Transverse colon (tissue), 4 donors: ENCODE measurements around the gene E2F4. TPM values are rescaled to one million over a fixed set of nuclear protein-coding genes. Genes with fewer than 3 reads are reported as not detected.

ENCODE experiments used
- DNase-seq: peaks from one replicate; pipeline ENCODE4 v3.0.0-alpha.2; 2019
- H3K27ac ChIP-seq, 4 donors: fragments of 200-600 bp; sonication (generic); 2 replicates each; pipeline ENCODE4 v1.5.1; 2016 to 2018; ENCODE audit warnings: inconsistent platforms in 4 of 4
- H3K27me3 ChIP-seq: fragments of 200-600 bp; sonication (generic); 2 replicates; pipeline ENCODE4 v1.5.1; 2017; ENCODE audit warnings: inconsistent platforms
- H3K36me3 ChIP-seq, 4 donors: fragments of 200-600 bp; sonication (generic); 2 replicates each; pipeline ENCODE4 v1.5.1; 2017 to 2019; ENCODE audit warnings: inconsistent platforms in 4 of 4
- H3K4me1 ChIP-seq, 4 donors: fragments of 200-600 bp; sonication (generic); 2 replicates each; pipeline ENCODE4 v1.5.1; 2017 to 2020; ENCODE audit warnings: inconsistent platforms in 4 of 4
- H3K4me3 ChIP-seq, 4 donors: fragments of 200-600 bp; sonication (generic); 1 replicate in 1 of 4; 2 replicates in 3 of 4; pipeline versions ENCODE4 v1.5.1 to v1.6.1; 2017 to 2019; ENCODE audit warnings: inconsistent platforms in 4 of 4
- H3K9me3 ChIP-seq, 2 donors: fragments of 200-600 bp; sonication (generic); 2 replicates each; pipeline ENCODE4 v1.5.1; 2017 to 2019; ENCODE audit warnings: inconsistent platforms in 2 of 2
- CTCF ChIP-seq, 5 experiments: fragments of 200-600 bp in 3 of 5; fragments of 450-650 bp in 2 of 5; sonication (generic) in 3 of 5; IDR thresholded peaks; 1 replicate in 2 of 5; 2 replicates in 3 of 5; pipeline ENCODE4 v1.5.1; 2016 to 2017; ENCODE audit warnings: antibody characterized with exemption in 5 of 5, inconsistent platforms in 3 of 5, mild to moderate bottlenecking in 2 of 5, moderate library complexity in 1 of 5
- EP300 ChIP-seq: sonication (generic); formaldehyde crosslinking; IDR thresholded peaks from one replicate; pipeline ENCODE4 v1.6.1; 2017; ENCODE audit warnings: antibody characterized with exemption, low read depth
- POLR2A ChIP-seq: fragments of 450-650 bp; IDR thresholded peaks from one replicate; pipeline ENCODE4 v1.6.1; 2016; ENCODE audit warnings: antibody characterized with exemption, mild to moderate bottlenecking, moderate library complexity
- POLR2AphosphoS5 ChIP-seq, 3 donors: sonication (generic); formaldehyde crosslinking; IDR thresholded peaks; one replicate each; pipeline ENCODE4 v1.6.1; 2016; ENCODE audit warnings: antibody characterized with exemption in 3 of 3
- WGBS, 2 donors: methylation state at CpG; one replicate each; pipeline ENCODE4 v1.1.5; 2018; ENCODE audit warnings: low coverage in 1 of 2; 5-methylcytosine and 5-hydroxymethylcytosine counted together
- in situ Hi-C, 4 donors: fragments of 200-750 bp; cut with MboI; loops; one replicate each; pipeline versions ENCODE4 v1.15.0 to v1.15.1; 2017; ENCODE audit warnings: low sequenced_read_pairs in 3 of 4, low pct_ligation_motif_present in 1 of 4, low pct_unique_long_range_greater_than_20kb in 1 of 4
- intact Hi-C: fragments of 100-400 bp; cut with DNase I; formaldehyde crosslinking; loops from one replicate; pipeline ENCODE4 v1.15.1; 2023; ENCODE audit warnings: low total_unique reads
- total RNA-seq, 4 donors: library from RNA; depleted of rRNA; stranded (reverse); fragments of >200 nt; gene quantifications; one replicate each; pipeline ENCODE4 v1.1.0, GENCODE V29; 2016

The E2F4 gene
- total RNA-seq, 4 donors from 2014 or later: 97.5 to 224 (median 159) TPM

GRCh38 chr16:67213197-67214019 lies 21.5 kb downstream of the E2F4 start:
- no peak for DNase-seq
- TF ChIP-seq POLR2AphosphoS5 (IDR thresholded peaks at IDR 0.05) (no peak), POLR2A (no peak), CTCF (IDR thresholded peaks at IDR 0.05) (no peak), EP300 (no peak)
- Histone ChIP-seq H3K27ac (no peak overlapping the region), H3K27me3 (no peaks in the 10 kb centered on the region), H3K9me3 (no peaks in the 10 kb centered on the region), H3K4me1 (no peaks in the 10 kb centered on the region), H3K36me3 (no peaks in the 10 kb centered on the region), H3K4me3 (no peak overlapping the region)
- 80% methylated on average over 8 of the region's 8 CpGs; no CpG with 5 or more reads in 1 of the 2 donors for WGBS, 2 donors
- intact Hi-C loops (no loop called here), in situ Hi-C loops (no loop called here)

- in situ Hi-C loops (no loop called here), intact Hi-C loops (no loop called here)
- Histone ChIP-seq H3K9me3 (no peaks in the 10 kb centered on the region), H3K27me3 (no peaks in the 10 kb centered on the region), H3K4me1 (no peaks in the 10 kb centered on the region), H3K27ac (no peak overlapping the region), H3K4me3 (no peak overlapping the region), H3K36me3 (no peaks in the 10 kb centered on the region)
- DNase-seq: no peak
- 72% methylated on average over 5 of the region's 5 CpGs; no CpG with 5 or more reads in 1 of the 2 donors for WGBS, 2 donors
- no peak for TF ChIP-seq CTCF (IDR thresholded peaks at IDR 0.05)
- TF ChIP-seq POLR2A: no peak
- no peak for TF ChIP-seq POLR2AphosphoS5 (IDR thresholded peaks at IDR 0.05)
- TF ChIP-seq EP300: no peak
These were observed 23.8 kb downstream of the E2F4 start for GRCh38 chr16:67215706-67216105.

GRCh38 chr16:67216612-67217490 lies 24.9 kb downstream of the E2F4 start:
- intact Hi-C loops: no loop called here
- no peak overlapping the region for H3K4me3 ChIP-seq
- H3K9me3 ChIP-seq: no peaks in the 10 kb centered on the region
- H3K27ac ChIP-seq: peak overlapping the region in 2 of 4 donors; percentile 33 to 34
- no peak for TF ChIP-seq POLR2AphosphoS5 (IDR thresholded peaks at IDR 0.05)
- TF ChIP-seq CTCF (IDR thresholded peaks at IDR 0.05): no peak
- no peak for TF ChIP-seq EP300
- no peak for TF ChIP-seq POLR2A
- no peak for DNase-seq
- 59 to 72% methylated on average over 9 to 18 of the region's 18 CpGs for WGBS, 2 donors
- in situ Hi-C loops: no loop called here
- H3K27me3 ChIP-seq: no peaks in the 10 kb centered on the region
- no peaks in the 10 kb centered on the region for H3K36me3 ChIP-seq
- H3K4me1 ChIP-seq: no peaks in the 10 kb centered on the region

DNA sequence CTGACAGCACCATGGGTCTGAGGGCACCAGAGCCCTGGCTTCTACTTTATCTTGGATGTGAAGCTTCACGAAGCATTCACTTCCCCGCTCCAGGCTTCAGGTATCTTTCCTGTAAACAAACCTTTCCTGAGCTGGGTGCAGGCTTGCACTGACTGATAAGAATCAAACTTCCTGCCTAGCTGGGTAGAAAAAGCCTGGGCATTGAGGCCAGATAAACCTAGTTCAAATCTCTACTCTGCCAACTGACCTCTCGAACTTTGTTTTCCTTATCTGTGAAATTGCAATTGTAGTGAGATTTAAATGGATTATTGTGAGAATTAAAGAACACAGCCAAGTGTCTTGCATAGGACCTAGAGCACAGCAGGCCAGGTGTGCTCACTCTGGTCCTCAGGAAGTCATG lies 32.0 kb downstream of the E2F4 start:
- no peak overlapping the region for H3K4me3 ChIP-seq
- WGBS, 2 donors: 37 to 50% methylated on average over 2 to 3 of the region's 3 CpGs
- H3K36me3 ChIP-seq: peaks cover 0 to 5% (median under 1%) of the 10 kb centered on the region in 4 donors
- no peak overlapping the region for H3K27ac ChIP-seq
- peaks cover 7 to 21% (median 16%) of the 10 kb centered on the region in 4 donors for H3K4me1 ChIP-seq
- H3K27me3 ChIP-seq: no peaks in the 10 kb centered on the region
- intact Hi-C loops (no loop called here), in situ Hi-C loops (no loop called here)
- no peaks in the 10 kb centered on the region for H3K9me3 ChIP-seq
- no peak for DNase-seq
- TF ChIP-seq EP300 (no peak), POLR2AphosphoS5 (IDR thresholded peaks at IDR 0.05) (no peak), CTCF (IDR thresholded peaks at IDR 0.05) (no peak), POLR2A (no peak)
